ENCODE measurements around the gene NPAS3.

DNA sequence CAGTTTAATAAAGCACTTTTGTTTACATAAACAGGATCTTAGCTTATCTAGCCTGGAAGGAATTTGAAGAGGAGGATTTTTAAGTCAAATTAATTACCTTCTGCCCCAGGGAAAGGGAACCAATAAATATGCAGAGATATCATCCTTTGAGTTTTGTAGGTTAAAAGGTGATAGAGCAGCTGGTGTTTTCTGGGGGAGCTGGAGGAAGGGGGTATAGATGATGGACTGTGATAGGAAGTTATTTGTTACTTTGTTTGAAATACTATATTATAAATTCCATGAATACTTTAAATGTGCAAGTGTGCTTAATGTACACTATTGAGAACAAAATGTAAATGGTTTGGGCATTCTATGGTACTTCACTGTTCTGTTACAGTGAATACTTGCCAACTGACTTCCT lies 55.2 kb downstream of the NPAS3 start:
- TF ChIP-seq EZH2 (IDR thresholded peaks at IDR 0.05; ENCODE audit: low read length, unreplicated experiment) = no peak
- TF ChIP-seq, protein P1, sequence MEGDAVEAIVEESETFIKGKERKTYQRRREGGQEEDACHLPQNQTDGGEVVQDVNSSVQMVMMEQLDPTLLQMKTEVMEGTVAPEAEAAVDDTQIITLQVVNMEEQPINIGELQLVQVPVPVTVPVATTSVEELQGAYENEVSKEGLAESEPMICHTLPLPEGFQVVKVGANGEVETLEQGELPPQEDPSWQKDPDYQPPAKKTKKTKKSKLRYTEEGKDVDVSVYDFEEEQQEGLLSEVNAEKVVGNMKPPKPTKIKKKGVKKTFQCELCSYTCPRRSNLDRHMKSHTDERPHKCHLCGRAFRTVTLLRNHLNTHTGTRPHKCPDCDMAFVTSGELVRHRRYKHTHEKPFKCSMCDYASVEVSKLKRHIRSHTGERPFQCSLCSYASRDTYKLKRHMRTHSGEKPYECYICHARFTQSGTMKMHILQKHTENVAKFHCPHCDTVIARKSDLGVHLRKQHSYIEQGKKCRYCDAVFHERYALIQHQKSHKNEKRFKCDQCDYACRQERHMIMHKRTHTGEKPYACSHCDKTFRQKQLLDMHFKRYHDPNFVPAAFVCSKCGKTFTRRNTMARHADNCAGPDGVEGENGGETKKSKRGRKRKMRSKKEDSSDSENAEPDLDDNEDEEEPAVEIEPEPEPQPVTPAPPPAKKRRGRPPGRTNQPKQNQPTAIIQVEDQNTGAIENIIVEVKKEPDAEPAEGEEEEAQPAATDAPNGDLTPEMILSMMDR (conservative IDR thresholded peaks at IDR 0.05; ENCODE audit: low read depth, low read length) = no peak

Measured in PC-3 (cell line).